GM06990 (cell line): ENCODE results near the gene KRT222.

Experiments
- DNase-seq: peaks from one replicate; pipeline ENCODE4 v3.0.0-alpha.2; 2011; ENCODE audit not compliant: insufficient read length; ENCODE audit errors: extremely low read depth
- H3K27me3 ChIP-seq: replicated peaks from 2 replicates; pipeline ENCODE4 v1.6.0; 2011; ENCODE audit warnings: low read length; ENCODE audit not compliant: control insufficient read depth, insufficient read depth
- H3K36me3 ChIP-seq: 2 replicates; pipeline ENCODE4 v1.5.1; 2011; ENCODE audit warnings: low read length; ENCODE audit not compliant: control insufficient read depth, insufficient read depth
- H3K4me3 ChIP-seq: replicated peaks from 2 replicates; pipeline ENCODE4 v1.5.1; 2011; ENCODE audit warnings: low read depth, mild to moderate bottlenecking, control low read depth, low read length
- TF ChIP-seq, protein P1 (sequence below): IDR thresholded peaks from 2 replicates; pipeline ENCODE4 v1.5.1; 2011; ENCODE audit warnings: low read length, control low read depth, mild to moderate bottlenecking, inconsistent platforms; ENCODE audit not compliant: insufficient read depth, poor library complexity, severe bottlenecking

KRT222 gene

DNA sequence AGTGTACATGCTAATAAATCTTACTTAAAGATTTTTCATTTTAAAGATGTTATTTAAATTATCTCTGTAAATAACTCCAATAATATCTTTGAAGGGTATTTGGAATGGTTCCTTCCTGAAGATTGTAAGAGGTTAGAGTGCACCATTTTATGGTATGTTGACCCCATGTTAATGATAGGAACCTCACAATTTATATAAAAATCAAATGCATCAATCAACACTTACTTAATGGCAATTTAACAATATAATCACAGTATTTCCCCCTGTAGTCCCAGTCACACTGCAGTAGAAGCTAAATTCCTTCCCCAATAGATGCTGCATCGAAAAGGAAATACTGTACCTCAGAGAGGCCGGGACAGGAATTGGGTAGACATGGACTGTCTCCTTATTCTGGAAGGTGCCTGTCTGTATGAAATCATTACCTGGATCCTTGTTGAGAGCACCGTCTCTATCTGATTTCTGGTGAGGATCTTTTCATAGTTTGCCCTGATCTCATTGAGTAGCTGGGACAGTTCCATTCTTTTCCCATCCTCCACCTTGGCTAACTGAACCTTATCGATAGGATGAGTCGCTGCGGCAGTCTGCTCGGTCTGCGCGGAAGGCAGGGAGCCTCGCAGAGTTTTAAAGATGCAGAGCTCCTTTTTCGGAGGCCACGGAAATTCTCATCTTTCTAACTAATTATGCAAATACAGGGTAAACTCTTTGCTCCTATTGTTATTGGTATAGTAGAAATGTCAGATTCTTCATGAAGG, at the start of gene KRT222:
Gene KRT222 (minus strand): TSS at position 596 of the 752 bp plus-strand sequence. CDS start 78 bp downstream, at position 518.
- no peaks in the 10 kb centered on the region for H3K27me3 ChIP-seq
- no peak within 1 kb of the TSS for H3K4me3 ChIP-seq
- H3K36me3 ChIP-seq: no peaks in the 10 kb centered on the region
- DNase-seq: no peak
- TF ChIP-seq, protein P1, sequence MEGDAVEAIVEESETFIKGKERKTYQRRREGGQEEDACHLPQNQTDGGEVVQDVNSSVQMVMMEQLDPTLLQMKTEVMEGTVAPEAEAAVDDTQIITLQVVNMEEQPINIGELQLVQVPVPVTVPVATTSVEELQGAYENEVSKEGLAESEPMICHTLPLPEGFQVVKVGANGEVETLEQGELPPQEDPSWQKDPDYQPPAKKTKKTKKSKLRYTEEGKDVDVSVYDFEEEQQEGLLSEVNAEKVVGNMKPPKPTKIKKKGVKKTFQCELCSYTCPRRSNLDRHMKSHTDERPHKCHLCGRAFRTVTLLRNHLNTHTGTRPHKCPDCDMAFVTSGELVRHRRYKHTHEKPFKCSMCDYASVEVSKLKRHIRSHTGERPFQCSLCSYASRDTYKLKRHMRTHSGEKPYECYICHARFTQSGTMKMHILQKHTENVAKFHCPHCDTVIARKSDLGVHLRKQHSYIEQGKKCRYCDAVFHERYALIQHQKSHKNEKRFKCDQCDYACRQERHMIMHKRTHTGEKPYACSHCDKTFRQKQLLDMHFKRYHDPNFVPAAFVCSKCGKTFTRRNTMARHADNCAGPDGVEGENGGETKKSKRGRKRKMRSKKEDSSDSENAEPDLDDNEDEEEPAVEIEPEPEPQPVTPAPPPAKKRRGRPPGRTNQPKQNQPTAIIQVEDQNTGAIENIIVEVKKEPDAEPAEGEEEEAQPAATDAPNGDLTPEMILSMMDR: no peak

DNA sequence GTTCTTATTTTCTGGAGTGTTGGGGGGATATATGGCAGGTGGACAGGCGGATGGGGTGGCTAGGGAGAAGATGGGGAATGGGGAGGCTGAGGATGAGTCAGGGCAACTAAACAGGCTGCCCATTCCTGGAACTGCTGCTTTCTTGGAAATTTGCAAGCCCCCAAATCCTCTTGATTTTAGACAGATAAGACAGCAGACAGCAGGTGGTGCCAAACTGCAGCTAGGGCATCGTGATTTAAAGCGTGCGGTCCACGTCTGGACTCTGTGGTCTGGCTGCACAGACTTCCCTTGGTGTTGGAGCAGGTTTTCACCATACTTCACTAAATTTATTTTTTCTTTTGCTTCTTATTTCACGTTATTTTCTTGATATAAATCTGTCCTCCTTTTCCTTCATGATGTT, 49.5 kb upstream of the KRT222 start:
- TF ChIP-seq, protein P1: peak; percentile 12
- no peaks in the 10 kb centered on the region; the same call in 1 of the 2 replicates for H3K27me3 ChIP-seq
- DNase-seq: no peak
- no peak overlapping the region for H3K4me3 ChIP-seq
- no peaks in the 10 kb centered on the region for H3K36me3 ChIP-seq

GRCh38 chr17:40707745-40708144, 42.8 kb upstream of the KRT222 start:
- Histone ChIP-seq H3K4me3 (no peak overlapping the region), H3K27me3 (no peaks in the 10 kb centered on the region; the same call in 1 of the 2 replicates), H3K36me3 (no peaks in the 10 kb centered on the region)
- no peak for DNase-seq
- TF ChIP-seq, protein P1: no peak

DNA sequence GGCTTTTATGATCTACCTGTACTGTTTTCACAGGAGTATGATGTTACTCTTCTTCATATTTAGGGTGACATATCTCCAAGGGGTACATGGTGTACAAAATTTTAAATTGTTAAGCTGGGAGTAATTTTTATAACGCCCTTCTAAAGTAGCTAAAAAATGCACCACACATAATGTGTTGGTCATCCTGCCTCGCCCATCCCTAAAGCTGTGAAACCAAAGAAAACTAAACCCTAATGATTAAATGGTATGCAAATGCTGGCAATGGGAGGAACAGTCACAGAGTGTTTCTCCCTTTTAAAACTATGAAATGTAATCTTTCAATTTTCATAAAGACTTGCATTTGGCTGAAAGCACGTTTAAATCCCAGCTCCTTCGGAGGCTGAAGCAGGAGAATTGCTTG, 40.6 kb upstream of the KRT222 start:
- TF ChIP-seq, protein P1: no peak
- H3K27me3 ChIP-seq: no peaks in the 10 kb centered on the region; the same call in 1 of the 2 replicates
- no peak overlapping the region for H3K4me3 ChIP-seq
- no peaks in the 10 kb centered on the region for H3K36me3 ChIP-seq
- no peak for DNase-seq

DNA sequence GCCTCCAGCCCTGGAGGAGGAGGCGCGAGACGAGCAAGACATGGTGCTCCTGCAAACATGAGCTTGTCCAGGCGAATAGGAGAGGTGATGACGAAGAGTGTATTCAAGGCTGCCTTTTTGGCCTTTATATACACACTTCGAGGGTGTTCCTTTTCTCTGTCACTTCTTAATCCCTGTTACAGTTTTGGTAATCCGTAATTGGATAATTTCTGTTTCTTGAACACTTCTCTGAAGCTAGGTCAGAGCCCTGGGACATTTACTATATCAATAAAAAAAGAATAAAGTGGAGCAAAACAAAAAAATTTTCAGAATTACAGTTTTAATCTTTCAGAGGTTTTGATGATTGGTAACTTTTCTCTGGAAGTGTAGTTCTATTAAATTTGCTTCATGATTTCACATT, 38.7 kb upstream of the KRT222 start, which contains the start of gene KRT24:
Gene KRT24 (minus strand): TSS at position 101 of the 400 bp plus-strand sequence. CDS start 59 bp downstream, at position 42.
- Histone ChIP-seq H3K36me3 (no peaks in the 10 kb centered on the region), H3K27me3 (no peaks in the 10 kb centered on the region; the same call in 1 of the 2 replicates), H3K4me3 (no peak within 1 kb of the TSS)
- TF ChIP-seq, protein P1: no peak
- no peak for DNase-seq

DNA sequence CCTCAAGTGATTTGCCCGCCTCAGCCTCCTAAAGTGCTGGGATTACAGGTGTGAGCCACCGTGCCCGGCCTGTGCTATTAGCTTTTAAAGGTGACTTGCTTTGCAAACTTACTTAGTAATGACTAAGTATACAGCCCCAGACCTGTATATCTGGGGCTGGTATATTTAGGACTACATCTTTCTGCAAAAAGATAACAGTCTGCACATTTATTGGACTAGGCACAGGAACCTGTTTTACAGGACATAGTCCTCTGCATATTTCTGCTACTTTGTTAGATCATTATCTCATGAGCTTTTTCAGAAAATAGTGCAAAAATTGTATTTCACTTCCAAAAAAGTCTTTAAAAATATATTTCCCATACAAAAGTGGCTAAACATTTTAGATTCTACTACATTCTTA, 37.3 kb upstream of the KRT222 start:
- TF ChIP-seq, protein P1: no peak
- Histone ChIP-seq H3K36me3 (no peaks in the 10 kb centered on the region), H3K27me3 (no peaks in the 10 kb centered on the region; the same call in 1 of the 2 replicates), H3K4me3 (no peak overlapping the region)
- no peak for DNase-seq
